HepG2 (cell line): ENCODE data around the gene SLC1A4. TPM values are rescaled to one million over a fixed set of nuclear protein-coding genes. Genes with fewer than 3 reads are reported as not detected.

Source experiments
- ATAC-seq: fragments of 200-7000 bp; cut with Tn5 transposase; 3 replicates; pipeline ENCODE4 v1.9.1; 2020; ENCODE audit warnings: mild to moderate bottlenecking, moderate library complexity
- BruUV-seq: library from RNA; stranded (reverse); fragments of 400-500 nt; replicated peaks from 2 replicates; lab custom pipeline; 2021; lab: Mats Ljungman, UMichigan
- CTCF ChIA-PET: fragments of 300-600 bp; formaldehyde crosslinking; extraction: SDS; loops from one replicate; lab custom pipeline; 2021; ENCODE audit warnings: low total read pairs, inconsistent platforms, low intra/inter-chr PET ratio; lab: Yijun Ruan, JAX
- POLR2A ChIA-PET: fragments of 350-600 bp; sonication (Branson Sonifier 250); formaldehyde crosslinking; loops from one replicate; lab custom pipeline; 2020; ENCODE audit warnings: antibody characterized with exemption, inconsistent platforms; lab: Yijun Ruan, JAX
- DNase-seq: peaks from one replicate; pipeline ENCODE4 v3.0.0-alpha.2; 2015; ENCODE audit warnings: low spot score
- FAIRE-seq: peaks from 3 replicates; lab custom pipeline; 2011; peaks lifted over from hg19 to GRCh38; lab: Jason Lieb, UNC
- H2AFZ ChIP-seq: one replicate; pipeline ENCODE4 v1.6.1; 2011; ENCODE audit warnings: low read length, inconsistent platforms
- H3K27ac ChIP-seq: fragments of 300-600 bp; 3 replicates; pipeline ENCODE4 v1.8.0; 2011; ENCODE audit warnings: mixed run types, mild to moderate bottlenecking, mixed read lengths, low read length, inconsistent platforms; ENCODE audit not compliant: insufficient read depth; ENCODE audit errors: extremely low read length
- H3K27me3 ChIP-seq, 2 experiments: fragments of 200-600 bp in 1 of 2; 2 replicates in 1 of 2; 3 replicates in 1 of 2; pipeline versions ENCODE4 v1.6.0 to v1.8.0; 2011; ENCODE audit warnings: low read length in 2 of 2, mild to moderate bottlenecking in 2 of 2, moderate library complexity in 2 of 2, inconsistent platforms in 1 of 2; ENCODE audit not compliant: insufficient read depth in 2 of 2, control insufficient read depth in 1 of 2
- H3K36me3 ChIP-seq, 2 experiments: fragments of 200-600 bp in 1 of 2; replicated peaks in 1 of 2; 2 replicates in 1 of 2; 3 replicates in 1 of 2; pipeline versions ENCODE4 v1.5.1 to v1.8.0; 2011; ENCODE audit warnings: low read length in 2 of 2, inconsistent platforms in 1 of 2; ENCODE audit not compliant: insufficient read depth in 2 of 2, control insufficient read depth in 1 of 2
- H3K4me1 ChIP-seq: 2 replicates; pipeline ENCODE4 v1.5.1; 2012; ENCODE audit warnings: low read length, inconsistent platforms; ENCODE audit not compliant: insufficient read depth
- H3K4me2 ChIP-seq: 2 replicates; pipeline ENCODE4 v1.6.0; 2011; ENCODE audit warnings: low read depth, low read length, inconsistent platforms
- H3K4me3 ChIP-seq, 3 experiments: fragments of 200-600 bp in 1 of 3; sonication (generic), shearing (Covaris generic) in 1 of 3; replicated peaks in 1 of 3; 2 replicates each; pipeline ENCODE4 v1.5.1; 2011 to 2016; ENCODE audit warnings: low read length in 3 of 3, inconsistent platforms in 2 of 3, low read depth in 2 of 3, mild to moderate bottlenecking in 2 of 3, control low read depth in 1 of 3, mixed read lengths in 1 of 3; ENCODE audit not compliant: insufficient read depth in 1 of 3
- H3K79me2 ChIP-seq: one replicate; pipeline ENCODE4 v1.6.1; 2011; ENCODE audit warnings: low read length, inconsistent platforms; ENCODE audit not compliant: insufficient read depth
- H3K9ac ChIP-seq: 2 replicates; pipeline ENCODE4 v1.6.0; 2011; ENCODE audit warnings: mild to moderate bottlenecking, low read depth, low read length, inconsistent platforms; ENCODE audit not compliant: insufficient read depth
- H3K9me3 ChIP-seq: 2 replicates; pipeline ENCODE4 v1.5.1; 2012; ENCODE audit warnings: mild to moderate bottlenecking, low read length
- H4K20me1 ChIP-seq: 2 replicates; pipeline ENCODE4 v1.6.0; 2011; ENCODE audit warnings: inconsistent platforms, mild to moderate bottlenecking, low read length, moderate library complexity; ENCODE audit not compliant: insufficient read depth
- CBX1 ChIP-seq: IDR thresholded peaks from one replicate; pipeline ENCODE4 v1.6.1; 2016; ENCODE audit warnings: antibody characterized with exemption, low read depth
- CHD2 ChIP-seq: IDR thresholded peaks from 2 replicates; pipeline ENCODE4 v1.6.1; 2011; ENCODE audit warnings: low read depth, low read length, improper control_type of control experiment
- HNF4A ChIP-seq: sonication (generic); formaldehyde crosslinking; IDR thresholded peaks from 2 replicates; pipeline ENCODE4 v1.4.0; 2020; ENCODE audit warnings: missing genetic modification reagents
- ISX ChIP-seq: sonication (generic); formaldehyde crosslinking; conservative IDR thresholded peaks from 2 replicates; pipeline ENCODE4 v1.5.0; 2020; ENCODE audit warnings: missing genetic modification reagents
- NR2C2 ChIP-seq: sonication (generic); formaldehyde crosslinking; IDR thresholded peaks from 2 replicates; pipeline ENCODE4 v1.4.0; 2020; ENCODE audit warnings: missing genetic modification reagents, mild to moderate bottlenecking, moderate library complexity, borderline replicate concordance
- NR3C1 ChIP-seq: sonication (generic); formaldehyde crosslinking; IDR thresholded peaks from 2 replicates; pipeline ENCODE4 v1.4.0; 2020; ENCODE audit warnings: missing genetic modification reagents
- POLR2G ChIP-seq: fragments of 200-400 bp; formaldehyde crosslinking; IDR thresholded peaks from 2 replicates; pipeline ENCODE4 v1.6.1; 2018; ENCODE audit warnings: mild to moderate bottlenecking, low read depth, low read length, moderate library complexity
- SMAD1 ChIP-seq: sonication (generic); formaldehyde crosslinking; IDR thresholded peaks from 2 replicates; pipeline ENCODE4 v1.4.0; 2020; ENCODE audit warnings: missing genetic modification reagents, low read depth, mild to moderate bottlenecking, borderline replicate concordance
- SMC3 ChIP-seq: IDR thresholded peaks from 2 replicates; pipeline ENCODE4 v1.6.1; 2011; ENCODE audit warnings: low read length, improper control_type of control experiment
- SRSF9 ChIP-seq: fragments of 200-400 bp; formaldehyde crosslinking; IDR thresholded peaks from 2 replicates; pipeline ENCODE4 v1.6.1; 2018; ENCODE audit warnings: borderline replicate concordance, mild to moderate bottlenecking, low read depth, low read length; ENCODE audit not compliant: insufficient read depth, poor library complexity, severe bottlenecking
- ZFP62 ChIP-seq: sonication (generic); formaldehyde crosslinking; IDR thresholded peaks from 2 replicates; pipeline ENCODE4 v1.4.0; 2020; ENCODE audit warnings: missing genetic modification reagents
- ZFY ChIP-seq: sonication (generic); formaldehyde crosslinking; IDR thresholded peaks from 2 replicates; pipeline ENCODE4 v1.4.0; 2020; ENCODE audit warnings: missing genetic modification reagents
- ZNF563 ChIP-seq: sonication (generic); formaldehyde crosslinking; IDR thresholded peaks from 2 replicates; pipeline ENCODE4 v1.8.0; 2022; ENCODE audit warnings: mild to moderate bottlenecking, moderate library complexity, missing genetic modification reagents
- ZNF792 ChIP-seq: IDR thresholded peaks from 2 replicates; pipeline ENCODE4 v1.6.1; 2016
- WGBS: methylation state at CpG from one replicate; pipeline ENCODE4 v1.1.6; 2017; ENCODE audit warnings: low lambda C conversion rate; 5-methylcytosine and 5-hydroxymethylcytosine counted together
- in situ Hi-C: cut with HindIII; loops from 2 replicates; pipeline ENCODE4 v1.10.0; 2017; ENCODE audit warnings: low pct_unique_long_range_greater_than_20kb; ENCODE audit not compliant: extremely low pct_ligation_motif_present
- intact Hi-C: fragments of 100-400 bp; cut with micrococcal nuclease; formaldehyde crosslinking; loops from one replicate; pipeline ENCODE4 v1.10.0; 2022; ENCODE audit not compliant: unreplicated experiment
- polyA plus RNA-seq, 8 experiments: library from polyadenylated mRNA; depleted of rRNA in 3 of 8; stranded (reverse) in 7 of 8; unstranded in 1 of 8; fragments of >200 nt; fragmentation: Illumina TruSeq in 4 of 8; extraction: Trizol in 4 of 8; gene quantifications; 2 replicates each; pipeline versions ENCODE4 v1.2.1 to v1.2.3, GENCODE V29; 2011 to 2016; ENCODE audit warnings: low read depth in 4 of 8, missing spikeins in 1 of 8, mixed read lengths in 1 of 8; ENCODE audit not compliant: insufficient read depth in 1 of 8
- total RNA-seq, 5 experiments: library from RNA; depleted of rRNA; stranded (reverse); fragments of >200 nt; fragmentation: Illumina TruSeq; extraction: Trizol; gene quantifications; 2 replicates each; pipeline ENCODE4 v1.2.3, GENCODE V29; 2016; ENCODE audit warnings: low read depth in 1 of 5
- TF ChIP-seq, protein P1 (sequence below): sonication (generic); formaldehyde crosslinking; IDR thresholded peaks from 2 replicates; pipeline ENCODE4 v1.5.1; 2020; ENCODE audit warnings: mild to moderate bottlenecking, missing genetic modification reagents
- TF ChIP-seq, protein P2 (sequence below): sonication (generic); formaldehyde crosslinking; IDR thresholded peaks from 2 replicates; pipeline ENCODE4 v1.4.0; 2020; ENCODE audit warnings: missing genetic modification reagents

SLC1A4 gene
- total and polyA plus RNA-seq, 2 of the 13 experiments (the other 11 are each of a cell fraction or from before 2014, with no cell fraction given) = 21.0 to 39.6 TPM

DNA sequence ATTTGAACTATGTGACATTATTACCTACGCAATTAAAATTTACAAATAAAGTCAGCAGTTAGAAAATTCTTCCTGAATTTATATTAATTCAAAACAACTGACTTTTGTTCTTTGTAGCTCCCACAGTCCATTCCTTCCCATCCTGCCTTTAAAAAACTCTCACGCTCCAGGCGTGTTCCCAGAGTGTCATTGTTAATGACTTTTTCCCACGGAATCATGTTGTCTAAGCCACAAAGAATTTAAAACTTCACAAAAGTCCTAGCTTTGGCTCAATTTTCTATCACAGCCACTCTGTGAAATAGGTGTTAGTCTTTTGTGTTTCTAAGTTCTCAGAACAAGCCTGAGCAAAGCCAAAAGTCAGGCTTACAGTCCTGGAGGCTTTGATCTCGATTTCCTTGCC lies 26.5 kb downstream of the SLC1A4 start (continued):
- TF ChIP-seq, protein P1, sequence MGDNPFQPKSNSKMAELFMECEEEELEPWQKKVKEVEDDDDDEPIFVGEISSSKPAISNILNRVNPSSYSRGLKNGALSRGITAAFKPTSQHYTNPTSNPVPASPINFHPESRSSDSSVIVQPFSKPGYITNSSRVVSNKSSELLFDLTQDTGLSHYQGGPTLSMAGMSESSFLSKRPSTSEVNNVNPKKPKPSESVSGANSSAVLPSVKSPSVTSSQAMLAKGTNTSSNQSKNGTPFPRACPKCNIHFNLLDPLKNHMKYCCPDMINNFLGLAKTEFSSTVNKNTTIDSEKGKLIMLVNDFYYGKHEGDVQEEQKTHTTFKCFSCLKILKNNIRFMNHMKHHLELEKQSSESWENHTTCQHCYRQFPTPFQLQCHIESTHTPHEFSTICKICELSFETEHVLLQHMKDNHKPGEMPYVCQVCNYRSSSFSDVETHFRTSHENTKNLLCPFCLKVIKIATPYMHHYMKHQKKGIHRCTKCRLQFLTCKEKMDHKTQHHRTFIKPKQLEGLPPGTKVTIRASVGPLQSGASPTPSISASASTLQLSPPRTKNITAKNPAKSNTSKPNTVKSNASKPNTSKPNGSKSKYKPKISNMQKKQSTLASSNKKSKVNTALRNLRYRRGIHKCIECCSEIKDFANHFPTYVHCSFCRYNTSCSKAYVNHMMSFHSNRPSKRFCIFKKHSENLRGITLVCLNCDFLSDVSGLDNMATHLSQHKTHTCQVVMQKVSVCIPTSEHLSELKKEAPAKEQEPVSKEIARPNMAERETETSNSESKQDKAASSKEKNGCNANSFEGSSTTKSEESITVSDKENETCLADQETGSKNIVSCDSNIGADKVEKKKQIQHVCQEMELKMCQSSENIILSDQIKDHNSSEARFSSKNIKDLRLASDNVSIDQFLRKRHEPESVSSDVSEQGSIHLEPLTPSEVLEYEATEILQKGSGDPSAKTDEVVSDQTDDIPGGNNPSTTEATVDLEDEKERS (CRISPR knock-in tag) = no peak

DNA sequence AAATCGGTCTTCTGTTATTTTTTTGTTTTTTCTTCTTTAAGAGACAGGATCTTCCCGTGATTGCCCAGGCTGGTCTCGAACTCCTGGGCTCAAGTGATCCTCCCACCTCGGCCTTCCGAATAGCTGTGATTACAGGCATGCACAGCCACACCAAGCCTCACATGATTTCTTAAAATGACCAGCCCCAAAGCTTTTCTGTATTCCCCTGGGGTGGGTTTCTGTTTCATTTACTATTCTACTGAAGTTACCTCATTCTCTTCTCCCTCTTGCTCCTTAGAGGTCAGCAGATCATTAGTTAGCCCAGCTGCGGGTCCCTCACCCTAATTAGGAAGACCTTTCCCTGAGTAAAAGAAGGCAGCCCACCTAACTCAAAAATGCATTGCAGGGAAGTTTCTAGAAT lies 27.6 kb downstream of the SLC1A4 start:
- FAIRE-seq = no peak
- Histone ChIP-seq H2AFZ (no peak overlapping the region), H3K4me1 (no peaks in the 10 kb centered on the region), H3K36me3 (peaks cover 35 to 84% of the 10 kb centered on the region in 2 experiments), H3K9ac (no peak overlapping the region), H3K4me2 (no peak overlapping the region), H4K20me1 (no peaks in the 10 kb centered on the region), H3K79me2 (no peaks in the 10 kb centered on the region), H3K27ac (no peak overlapping the region), H3K27me3 (no peaks in the 10 kb centered on the region), H3K4me3 (no peak overlapping the region), H3K9me3 (no peaks in the 10 kb centered on the region)
- CTCF ChIA-PET = no interaction called here
- intact Hi-C loops (no loop called here), in situ Hi-C loops (no loop called here)
- TF ChIP-seq CHD2 = no peak
- TF ChIP-seq NR2C2 = no peak
- no peak for TF ChIP-seq ZNF563 (CRISPR knock-in tag)
- TF ChIP-seq SMC3 = no peak
- TF ChIP-seq SRSF9 = no peak
- TF ChIP-seq SMAD1 (CRISPR knock-in tag) = no peak
- TF ChIP-seq POLR2G = no peak
- TF ChIP-seq, protein P2, sequence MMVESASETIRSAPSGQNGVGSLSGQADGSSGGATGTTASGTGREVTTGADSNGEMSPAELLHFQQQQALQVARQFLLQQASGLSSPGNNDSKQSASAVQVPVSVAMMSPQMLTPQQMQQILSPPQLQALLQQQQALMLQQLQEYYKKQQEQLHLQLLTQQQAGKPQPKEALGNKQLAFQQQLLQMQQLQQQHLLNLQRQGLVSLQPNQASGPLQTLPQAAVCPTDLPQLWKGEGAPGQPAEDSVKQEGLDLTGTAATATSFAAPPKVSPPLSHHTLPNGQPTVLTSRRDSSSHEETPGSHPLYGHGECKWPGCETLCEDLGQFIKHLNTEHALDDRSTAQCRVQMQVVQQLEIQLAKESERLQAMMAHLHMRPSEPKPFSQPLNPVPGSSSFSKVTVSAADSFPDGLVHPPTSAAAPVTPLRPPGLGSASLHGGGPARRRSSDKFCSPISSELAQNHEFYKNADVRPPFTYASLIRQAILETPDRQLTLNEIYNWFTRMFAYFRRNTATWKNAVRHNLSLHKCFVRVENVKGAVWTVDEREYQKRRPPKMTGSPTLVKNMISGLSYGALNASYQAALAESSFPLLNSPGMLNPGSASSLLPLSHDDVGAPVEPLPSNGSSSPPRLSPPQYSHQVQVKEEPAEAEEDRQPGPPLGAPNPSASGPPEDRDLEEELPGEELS (CRISPR knock-in tag) = no peak
- TF ChIP-seq NR3C1 (CRISPR knock-in tag) = no peak
- no peak for TF ChIP-seq CBX1
- TF ChIP-seq ZFY (CRISPR knock-in tag) = no peak
- no peak for TF ChIP-seq ZNF792
- no peak for TF ChIP-seq ZFP62 (CRISPR knock-in tag)
- no peak for TF ChIP-seq ISX (CRISPR knock-in tag)
- TF ChIP-seq HNF4A = no peak
- 96% methylated on average over 6 of the region's 6 CpGs for WGBS
- no TSS peak for BruUV-seq
- ATAC-seq = no peak
- no peak for DNase-seq
- POLR2A ChIA-PET = no interaction called here
